H1 (cell line): ENCODE data around the gene ZNF385B. TPM values are rescaled to one million over a fixed set of nuclear protein-coding genes. Genes with fewer than 3 reads are reported as not detected.

Experiments used
- RNF2 ChIP-seq: fragments of 200-900, 300-1000 bp; sonication (generic); IDR thresholded peaks from 2 replicates; pipeline ENCODE4 v1.7.1; 2016; ENCODE audit warnings: borderline replicate concordance, low read depth, mild to moderate bottlenecking, antibody characterized with exemption, low read length; ENCODE audit not compliant: poor library complexity, severe bottlenecking; ENCODE audit errors: missing control alignments
- USF2 ChIP-seq: IDR thresholded peaks from 2 replicates; pipeline ENCODE4 v1.6.1; 2011; ENCODE audit warnings: low read length, improper control_type of control experiment
- polyA plus RNA-seq, 7 experiments: library from polyadenylated mRNA; depleted of rRNA in 3 of 7; stranded (reverse) in 5 of 7; unstranded in 2 of 7; fragments of >200 nt in 5 of 7; fragments of 200-250 nt in 2 of 7; gene quantifications; 1 replicate in 5 of 7; 2 replicates in 1 of 7; 4 replicates in 1 of 7; pipeline versions ENCODE4 v1.2.1 to v1.2.3, GENCODE V29; 2011 to 2013; ENCODE audit warnings: missing spikeins in 2 of 7, mixed read lengths in 2 of 7
- total RNA-seq: library from RNA; stranded (reverse); fragmentation: NEBNext Ultra II Directional; extraction: Animal tissue kit (Norgen Biotek cat#: 25700); gene quantifications from 2 replicates; pipeline ENCODE4 v1.2.1, GENCODE V29; 2021

ZNF385B gene
- total and polyA plus RNA-seq, 2 of the 8 experiments (the other 6 are each of a cell fraction or from before 2014, with no cell fraction given), result 1.1 to 3.7 TPM

GRCh38 chr2:179818546-179818945 is 42.9 kb downstream of the ZNF385B start (continued):
- TF ChIP-seq USF2 (no peak), RNF2 (no peak)
